ENCODE data around the gene KRT86.
"Not testable (repeated sequence)": the region's sequence is repeated elsewhere in the genome, so short reads cannot be mapped to it uniquely, and the experiment has no call there.

The KRT86 gene

DNA sequence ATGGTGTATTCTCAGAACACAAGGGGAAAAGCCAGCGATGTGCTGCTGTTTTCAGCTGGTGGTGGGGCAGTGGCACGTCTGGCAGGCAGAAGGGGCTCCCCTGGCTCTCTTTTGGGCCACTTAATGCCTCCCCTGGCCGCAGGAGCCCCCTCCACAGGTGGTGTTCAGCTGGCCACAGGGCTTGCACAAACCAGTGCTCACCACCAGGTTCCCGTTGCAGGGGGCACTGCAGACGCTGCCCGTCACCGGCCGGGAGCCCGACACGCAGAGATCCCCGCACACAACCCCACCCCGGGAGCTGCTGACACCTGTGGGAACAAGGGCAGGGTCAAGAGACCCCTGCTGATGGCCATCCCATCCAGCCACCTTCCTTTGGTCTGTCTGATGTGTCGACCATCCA lies 40.1 kb downstream of the KRT86 start:
- TF ChIP-seq, protein P1, sequence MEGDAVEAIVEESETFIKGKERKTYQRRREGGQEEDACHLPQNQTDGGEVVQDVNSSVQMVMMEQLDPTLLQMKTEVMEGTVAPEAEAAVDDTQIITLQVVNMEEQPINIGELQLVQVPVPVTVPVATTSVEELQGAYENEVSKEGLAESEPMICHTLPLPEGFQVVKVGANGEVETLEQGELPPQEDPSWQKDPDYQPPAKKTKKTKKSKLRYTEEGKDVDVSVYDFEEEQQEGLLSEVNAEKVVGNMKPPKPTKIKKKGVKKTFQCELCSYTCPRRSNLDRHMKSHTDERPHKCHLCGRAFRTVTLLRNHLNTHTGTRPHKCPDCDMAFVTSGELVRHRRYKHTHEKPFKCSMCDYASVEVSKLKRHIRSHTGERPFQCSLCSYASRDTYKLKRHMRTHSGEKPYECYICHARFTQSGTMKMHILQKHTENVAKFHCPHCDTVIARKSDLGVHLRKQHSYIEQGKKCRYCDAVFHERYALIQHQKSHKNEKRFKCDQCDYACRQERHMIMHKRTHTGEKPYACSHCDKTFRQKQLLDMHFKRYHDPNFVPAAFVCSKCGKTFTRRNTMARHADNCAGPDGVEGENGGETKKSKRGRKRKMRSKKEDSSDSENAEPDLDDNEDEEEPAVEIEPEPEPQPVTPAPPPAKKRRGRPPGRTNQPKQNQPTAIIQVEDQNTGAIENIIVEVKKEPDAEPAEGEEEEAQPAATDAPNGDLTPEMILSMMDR (conservative IDR thresholded peaks at IDR 0.05; ENCODE audit: low read depth): no peak
- no peak for DNase-seq (ENCODE audit: low spot score)
- H3K27ac ChIP-seq: no peak overlapping the region
- POLR2A ChIA-PET (ENCODE audit: low non-redundant PET): no interaction called here
- CTCF ChIA-PET: interaction anchor here (1.1 kb wide), 1 partner anchor 13 kb away, joined by 7 read pairs; no protein-coding TSS in a partner anchor

DNA sequence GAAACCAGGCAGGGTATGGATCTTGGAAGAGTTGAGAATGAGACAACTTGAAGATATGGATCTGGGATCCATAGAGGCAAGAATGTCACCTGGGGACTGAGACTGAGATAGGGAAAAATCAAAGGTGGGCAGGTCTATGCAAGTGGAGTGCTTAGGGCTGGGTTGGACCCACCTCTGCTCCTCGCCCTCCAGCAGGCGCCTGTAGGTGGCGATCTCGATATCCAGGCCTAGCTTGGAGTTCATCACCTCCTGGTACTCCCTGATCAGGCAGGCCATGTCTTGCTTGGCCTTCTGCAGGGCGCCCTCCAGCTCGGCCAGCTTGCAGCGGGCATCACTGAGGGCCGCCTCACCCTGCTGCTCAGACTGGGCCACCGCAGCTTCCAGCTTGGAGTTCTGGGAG lies 41.3 kb downstream of the KRT86 start:
- CTCF ChIA-PET: interaction anchor here (0.7 kb wide), 1 partner anchor 544 kb away, joined by 3 read pairs; no protein-coding TSS in a partner anchor
- H3K27ac ChIP-seq; DNase-seq (ENCODE audit: low spot score); POLR2A ChIA-PET (ENCODE audit: low non-redundant PET): not testable (repeated sequence)

DNA sequence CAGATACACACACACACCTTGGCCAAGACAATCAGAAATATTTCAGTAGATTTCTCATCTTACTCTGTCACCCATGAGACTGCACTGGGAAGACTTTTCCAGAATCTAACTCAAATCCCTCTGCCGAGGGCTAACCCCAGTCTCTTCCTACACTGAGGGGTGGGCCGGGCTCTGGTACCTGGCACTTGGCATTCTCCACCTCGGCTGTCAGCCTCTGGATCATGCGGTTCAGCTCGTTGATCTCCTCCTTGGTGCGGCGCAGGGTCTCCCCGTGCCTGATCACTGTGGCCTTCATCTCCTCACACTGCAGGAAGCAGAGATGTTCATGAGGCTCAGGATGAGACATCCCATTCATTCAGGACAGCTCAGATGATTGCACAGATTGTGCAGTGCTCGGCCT lies 41.8 kb downstream of the KRT86 start:
- POLR2A ChIA-PET (ENCODE audit: low non-redundant PET): no interaction called here
- no peak for DNase-seq (ENCODE audit: low spot score)
- H3K27ac ChIP-seq: no peak overlapping the region
- TF ChIP-seq, protein P1 (conservative IDR thresholded peaks at IDR 0.05; ENCODE audit: low read depth): no peak
- CTCF ChIA-PET: interaction anchor here (0.7 kb wide), 1 partner anchor 29 kb away, joined by 3 read pairs; no protein-coding TSS in a partner anchor

DNA sequence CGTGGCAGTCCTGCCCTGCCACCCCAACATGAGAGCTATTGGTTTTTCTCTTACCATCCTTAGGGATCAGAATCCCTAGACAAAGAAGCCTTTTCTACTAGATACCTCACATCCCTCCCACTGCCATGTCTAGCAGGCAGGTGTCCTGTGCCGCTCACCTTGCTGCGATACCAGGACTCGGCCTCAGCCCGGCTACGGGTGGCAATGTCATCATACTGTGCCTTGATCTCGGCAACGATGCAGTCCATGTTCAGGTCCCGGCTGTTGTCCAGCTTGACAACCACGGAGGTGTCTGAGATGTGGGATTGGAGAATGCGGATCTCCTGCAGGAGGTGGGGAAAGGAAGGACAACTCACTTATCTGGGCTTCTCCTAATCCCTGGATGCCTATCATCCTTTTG lies 42.3 kb downstream of the KRT86 start:
- POLR2A ChIA-PET (ENCODE audit: low non-redundant PET): no interaction called here
- no peak overlapping the region for H3K27ac ChIP-seq
- CTCF ChIA-PET: interaction anchor here (0.7 kb wide), 1 partner anchor 29 kb away, joined by 3 read pairs; no protein-coding TSS in a partner anchor
- no peak for DNase-seq (ENCODE audit: low spot score)
- TF ChIP-seq, protein P1 (conservative IDR thresholded peaks at IDR 0.05; ENCODE audit: low read depth): no peak

DNA sequence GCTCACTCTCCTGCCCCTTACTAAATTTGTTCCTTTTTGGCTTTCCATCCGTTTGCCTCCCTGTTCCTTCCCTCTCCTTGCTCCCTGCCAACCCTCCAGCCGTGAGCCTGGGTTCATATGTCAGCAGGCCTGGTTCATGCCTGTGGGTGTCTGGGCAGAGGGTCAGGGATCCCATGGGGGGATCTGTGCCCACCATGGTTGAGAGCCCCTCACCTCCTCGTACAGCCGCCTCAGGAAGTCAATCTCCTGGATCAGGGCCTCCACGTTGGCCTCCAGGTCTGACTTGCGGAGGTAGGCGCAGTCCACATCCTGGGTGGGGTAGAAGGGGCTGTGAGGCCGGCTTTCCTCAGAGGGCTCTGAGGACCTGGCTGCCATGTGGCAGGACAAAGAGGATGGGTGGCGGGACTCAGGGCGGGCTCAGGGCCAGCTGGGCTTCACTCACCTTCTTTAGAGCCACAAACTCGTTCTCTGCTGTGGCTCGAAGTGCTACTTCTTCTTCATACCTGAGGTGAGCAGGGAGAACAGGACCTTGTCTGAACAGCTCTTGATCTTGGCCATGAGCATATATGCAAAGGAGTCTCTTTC lies 43.1 kb downstream of the KRT86 start:
- no peak overlapping the region for H3K27ac ChIP-seq
- POLR2A ChIA-PET (ENCODE audit: low non-redundant PET): no interaction called here
- CTCF ChIA-PET: interaction anchor here (0.6 kb wide), 1 partner anchor 37 kb away, joined by 3 read pairs; no protein-coding TSS in a partner anchor
- TF ChIP-seq, protein P1 (conservative IDR thresholded peaks at IDR 0.05; ENCODE audit: low read depth): no peak
- DNase-seq (ENCODE audit: low spot score): no peak

DNA sequence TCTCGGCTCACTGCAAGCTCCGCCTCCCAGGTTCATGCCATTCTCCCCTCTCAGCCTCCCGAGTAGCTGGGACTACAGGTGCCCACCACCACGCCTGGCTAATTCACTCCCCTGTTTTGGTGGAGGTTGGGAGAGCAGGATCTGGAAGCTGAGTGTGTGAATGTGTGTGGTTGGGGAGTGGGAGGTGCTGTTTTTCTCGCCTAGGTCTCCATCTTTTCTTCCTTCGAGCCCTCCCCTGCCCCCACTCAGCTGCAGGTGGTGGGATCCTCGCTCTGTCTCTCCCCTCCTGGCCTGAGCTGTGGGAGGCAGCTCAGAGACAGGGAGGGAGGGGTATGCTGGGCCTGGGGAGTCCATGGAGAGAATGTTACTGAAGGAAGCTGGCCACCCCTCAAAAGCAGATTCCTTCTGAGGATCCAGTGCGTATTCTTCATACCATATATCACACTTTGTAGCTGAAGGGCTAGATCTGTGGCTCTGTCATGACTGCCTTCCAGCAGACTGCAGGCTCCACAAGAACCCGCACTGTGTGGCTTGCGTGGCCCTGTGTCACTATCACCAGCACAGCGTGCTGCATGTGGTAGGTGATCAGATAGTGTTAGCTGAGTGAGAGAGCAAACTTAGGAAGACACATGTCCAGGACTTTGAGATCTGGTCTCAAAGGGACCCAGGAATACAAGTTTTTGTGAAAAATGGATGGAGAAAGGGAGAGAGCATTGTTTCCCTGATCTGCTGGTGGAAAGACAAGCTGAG lies 44.0 kb downstream of the KRT86 start:
- CTCF ChIA-PET: interaction anchor here (0.6 to 1.4 kb wide), 7 partner anchors 9 to 237 kb away, joined by 3 to 5 read pairs (median 3); no protein-coding TSS in a partner anchor

More for the DNA sequence above, 44.0 kb downstream of the KRT86 start:
- no peak for DNase-seq (ENCODE audit: low spot score)
- POLR2A ChIA-PET (ENCODE audit: low non-redundant PET): no interaction called here
- no peak overlapping the region for H3K27ac ChIP-seq
- TF ChIP-seq, protein P1 (conservative IDR thresholded peaks at IDR 0.05; ENCODE audit: low read depth): no peak
